ENCODE data around the gene RTL10.

RTL10 gene

GRCh38 chr22:19875531-19876313, 21.0 kb upstream of the RTL10 start:
- no peak for DNase-seq

- no peak for DNase-seq
These were observed 20.4 kb upstream of the RTL10 start for GRCh38 chr22:19875061-19875530.

GRCh38 chr22:19874307-19875060, 19.8 kb upstream of the RTL10 start:
- no peak for DNase-seq

DNA sequence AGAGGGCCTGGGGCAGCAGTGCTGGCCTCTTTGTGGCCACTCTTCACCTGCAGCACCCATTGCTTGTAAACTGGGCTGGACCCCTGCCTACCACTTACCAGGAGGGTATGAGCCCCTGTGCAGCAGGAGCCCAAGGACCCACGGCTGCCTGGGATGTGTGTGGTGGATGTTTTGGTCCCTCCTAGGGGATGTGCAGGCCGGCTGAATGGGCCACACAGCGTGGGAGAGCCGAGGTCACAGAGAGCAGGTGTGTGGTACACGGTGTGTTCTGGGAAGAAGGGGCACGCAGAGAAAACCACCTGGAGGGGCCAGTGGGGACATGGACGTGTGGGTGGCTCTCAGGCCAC, 19.3 kb upstream of the RTL10 start:
- DNase-seq: no peak

- no peak for DNase-seq
These were observed 18.7 kb upstream of the RTL10 start for GRCh38 chr22:19873138-19873959.

- DNase-seq: no peak
These were observed 18.1 kb upstream of the RTL10 start for GRCh38 chr22:19872779-19873137.

DNA sequence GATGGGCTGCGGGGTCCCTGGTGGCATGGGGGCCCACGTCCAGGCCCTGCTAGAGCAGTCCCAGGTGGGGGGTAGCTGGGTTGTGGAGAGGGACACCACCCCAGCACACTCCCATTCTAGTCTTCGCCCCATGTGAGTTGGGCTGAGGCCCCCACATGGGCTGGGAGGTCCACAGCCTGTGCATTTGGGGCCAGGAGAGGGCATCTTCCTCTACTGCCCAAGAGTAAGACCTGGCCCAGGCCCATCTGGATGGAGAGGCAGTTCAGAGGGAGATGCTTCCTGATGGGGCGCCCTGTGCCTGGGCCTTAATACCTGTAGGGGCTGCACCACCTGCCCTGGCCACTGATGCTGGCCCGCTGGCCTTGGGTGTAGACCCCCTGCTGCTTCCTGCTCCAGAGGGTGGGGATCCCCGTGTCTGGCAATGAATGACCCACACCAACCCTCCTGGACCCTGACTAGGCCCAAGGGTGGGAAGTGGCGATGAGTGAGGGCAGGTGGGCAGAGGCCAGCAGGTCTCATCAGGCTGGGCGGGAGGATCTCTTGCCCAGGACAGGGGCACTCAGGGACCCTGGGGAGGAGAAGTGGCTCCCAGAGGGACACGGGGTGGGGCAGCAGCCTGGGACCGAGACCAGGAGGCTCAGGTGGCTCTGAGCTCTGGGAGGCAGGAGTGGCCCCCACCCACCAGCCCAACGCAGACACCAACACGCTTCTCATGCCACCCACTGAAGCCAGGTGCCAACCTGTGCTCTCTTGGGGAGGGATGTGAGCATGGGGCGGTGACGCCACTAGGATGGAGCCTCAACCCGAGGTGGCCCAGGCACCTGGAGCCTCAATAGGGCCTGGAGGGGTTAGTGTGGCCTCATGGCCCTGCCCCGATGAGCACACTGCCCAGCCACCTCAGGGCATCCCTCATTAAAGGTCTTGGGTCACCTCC, 17.4 kb upstream of the RTL10 start:
- DNase-seq: no peak

DNA sequence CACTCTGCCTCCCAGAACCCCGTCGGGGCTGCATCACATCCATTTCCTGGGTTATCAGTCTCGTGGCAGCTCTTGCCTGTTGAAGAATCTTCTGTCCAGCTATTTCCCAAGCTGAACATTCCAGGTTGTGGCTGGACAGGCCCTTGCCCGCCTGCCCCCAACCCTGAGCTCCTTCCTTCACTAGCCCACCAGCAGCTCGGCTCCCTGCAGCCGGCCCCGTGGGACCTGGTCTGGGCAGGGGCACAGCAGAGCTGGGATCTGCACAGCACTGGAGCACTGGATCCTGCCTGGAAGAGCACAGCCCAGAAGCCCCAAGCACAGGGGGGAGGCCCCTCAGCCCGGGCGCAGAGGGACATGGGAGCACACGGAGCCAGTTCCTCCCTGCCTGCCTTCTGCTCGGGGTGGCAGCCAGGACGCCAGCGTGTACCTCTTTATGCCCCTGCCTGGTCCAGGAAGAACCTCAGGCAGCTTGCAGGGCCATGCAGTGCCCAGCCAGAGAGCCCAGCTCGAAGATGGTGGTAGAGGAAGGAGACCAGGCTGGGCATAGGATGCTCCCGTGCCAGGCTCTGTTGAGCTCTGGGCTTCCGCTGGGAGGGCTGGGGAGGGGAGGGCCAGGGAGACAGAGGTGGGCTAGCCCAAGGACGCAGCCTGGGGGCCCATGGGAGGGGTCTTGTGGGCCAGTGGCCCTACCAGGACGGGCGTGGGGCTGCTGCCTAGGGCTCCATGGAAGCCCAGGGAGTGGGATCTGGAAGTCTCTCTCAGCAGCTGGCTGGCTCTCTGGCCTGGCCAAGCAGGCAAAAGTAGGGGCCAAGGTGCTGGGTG, 16.6 kb upstream of the RTL10 start:
- no peak for DNase-seq

GRCh38 chr22:19870153-19871022, 15.7 kb upstream of the RTL10 start:
- no peak for DNase-seq

GRCh38 chr22:19869497-19870152, 15.0 kb upstream of the RTL10 start:
- no peak for DNase-seq

DNA sequence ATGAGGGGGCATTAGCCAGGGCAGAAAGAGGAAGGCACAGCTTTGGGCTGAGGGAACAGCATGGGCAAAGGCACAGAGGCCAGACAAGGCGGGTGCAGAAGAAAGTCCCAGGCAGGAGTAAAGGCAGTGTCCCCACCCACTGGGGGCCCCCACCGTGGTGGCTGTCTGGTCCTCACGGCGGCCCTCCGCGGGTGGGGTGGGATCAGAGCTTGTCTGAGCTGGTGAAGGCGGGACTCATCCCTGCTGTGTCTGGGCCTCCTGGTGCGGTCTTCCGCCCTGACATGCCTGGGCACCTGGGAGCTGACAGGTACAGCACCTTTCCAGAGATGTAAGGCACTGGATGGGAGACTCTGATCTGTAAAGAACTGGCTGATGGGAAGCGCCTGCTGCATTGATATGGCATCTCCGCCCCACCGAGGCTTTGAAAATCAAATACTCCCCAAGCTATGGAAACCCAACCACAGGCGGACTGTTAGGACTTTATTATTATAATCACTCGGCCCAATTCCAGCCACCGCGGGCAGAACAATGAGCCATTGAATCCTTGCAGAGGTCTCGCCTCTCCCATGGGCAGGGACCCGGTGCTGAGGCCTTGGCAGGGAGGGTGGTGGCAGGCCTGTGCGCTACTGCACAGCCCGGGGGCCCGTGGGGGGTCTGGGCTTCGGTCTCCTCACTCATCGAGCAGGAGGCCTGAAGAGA, 14.2 kb upstream of the RTL10 start:
- peak; percentile 42 for DNase-seq

- DNase-seq: no peak
These were observed 13.7 kb upstream of the RTL10 start for GRCh38 chr22:19868333-19868732.

- no peak for DNase-seq
These were observed 12.9 kb upstream of the RTL10 start for GRCh38 chr22:19867617-19868016.

DNA sequence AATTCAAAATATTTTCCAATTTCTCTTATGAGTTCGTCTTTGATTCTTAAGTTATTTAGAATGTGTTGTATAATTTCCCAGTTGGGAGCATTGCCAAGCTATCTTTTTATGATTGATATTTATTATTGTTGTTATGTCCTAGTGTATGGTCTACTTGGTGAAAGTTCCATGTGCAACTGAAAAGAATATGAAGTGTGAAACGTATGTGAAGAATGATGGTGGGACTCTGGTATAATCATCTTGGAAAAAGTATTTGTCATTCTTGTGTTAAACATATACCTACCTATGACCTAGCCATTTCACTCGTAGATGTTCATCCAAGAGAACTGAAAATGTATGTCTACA, 12.0 kb upstream of the RTL10 start:
- DNase-seq: no peak

GRCh38 chr22:19865141-19865829, 10.6 kb upstream of the RTL10 start:
- DNase-seq: no peak

DNA sequence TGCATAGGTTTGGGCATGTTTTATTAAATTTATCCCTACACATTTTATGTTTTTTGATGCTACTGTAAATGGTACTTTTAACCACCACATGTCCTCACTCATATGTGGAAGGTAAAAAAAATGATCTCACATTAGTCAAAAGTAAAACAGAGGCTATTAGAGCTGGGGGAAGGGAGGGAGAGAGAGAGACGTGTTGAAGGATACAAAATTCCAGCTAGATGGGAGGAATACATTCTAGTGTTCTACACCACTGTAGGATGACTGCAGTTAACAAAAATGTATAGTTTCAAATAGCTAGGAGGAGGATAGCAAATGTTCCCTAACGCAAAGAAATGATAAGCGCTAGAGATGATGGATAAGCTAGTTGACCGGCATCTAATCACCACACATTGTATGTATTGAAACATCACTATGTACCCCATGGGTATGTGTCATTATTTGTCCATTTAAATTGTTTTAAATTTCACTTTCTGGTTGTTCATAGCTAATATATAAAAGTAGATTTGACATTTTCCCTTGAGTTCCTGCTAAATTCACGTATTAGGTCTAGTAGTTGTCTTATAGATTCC, 9.9 kb upstream of the RTL10 start:
- DNase-seq: no peak

DNA sequence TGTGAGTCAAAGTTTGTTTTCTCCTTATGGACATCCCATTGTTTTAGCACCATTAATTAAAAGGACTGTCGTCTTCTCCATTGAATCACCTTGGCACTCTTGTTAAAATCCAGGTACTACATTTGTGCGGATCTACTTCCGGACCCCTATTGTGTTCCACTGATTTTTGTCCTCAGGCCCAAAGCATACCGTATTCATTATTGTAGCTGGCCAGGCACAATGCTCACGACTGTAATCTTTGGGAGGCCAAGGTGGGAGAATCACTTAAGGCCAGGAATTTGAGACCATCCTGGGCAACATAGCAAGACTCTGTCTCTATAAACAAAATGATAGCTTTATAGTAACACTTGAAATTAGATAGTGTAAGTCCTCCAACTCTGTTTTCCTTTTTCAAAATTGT, 8.9 kb upstream of the RTL10 start:
- DNase-seq: no peak

GRCh38 chr22:19862619-19863246, 8.1 kb upstream of the RTL10 start:
- DNase-seq: no peak

Data from NCI-H526 treated with DMSO at 0.1 percent for 48 hours (cell line).